GM12892 (cell line): ENCODE results near the gene PCSK9.

Experiments
- DNase-seq: peaks from one replicate; pipeline ENCODE4 v3.0.0; 2011; ENCODE audit not compliant: insufficient read length
- FAIRE-seq: peaks from 2 replicates; lab custom pipeline; 2011; peaks lifted over from hg19 to GRCh38; lab: Jason Lieb, UNC
- POLR2A ChIP-seq: IDR thresholded peaks from 2 replicates; pipeline ENCODE4 v1.6.1; 2011; ENCODE audit warnings: low read depth, low read length, control low read depth
- POLR2AphosphoS5 ChIP-seq: IDR thresholded peaks from 2 replicates; pipeline ENCODE4 v1.6.1; 2011; ENCODE audit warnings: low read depth, low read length, control low read depth
- TAF1 ChIP-seq: IDR thresholded peaks from 2 replicates; pipeline ENCODE4 v1.6.1; 2011; ENCODE audit warnings: low read depth, mild to moderate bottlenecking, control low read depth, low read length, borderline replicate concordance

Gene PCSK9

DNA sequence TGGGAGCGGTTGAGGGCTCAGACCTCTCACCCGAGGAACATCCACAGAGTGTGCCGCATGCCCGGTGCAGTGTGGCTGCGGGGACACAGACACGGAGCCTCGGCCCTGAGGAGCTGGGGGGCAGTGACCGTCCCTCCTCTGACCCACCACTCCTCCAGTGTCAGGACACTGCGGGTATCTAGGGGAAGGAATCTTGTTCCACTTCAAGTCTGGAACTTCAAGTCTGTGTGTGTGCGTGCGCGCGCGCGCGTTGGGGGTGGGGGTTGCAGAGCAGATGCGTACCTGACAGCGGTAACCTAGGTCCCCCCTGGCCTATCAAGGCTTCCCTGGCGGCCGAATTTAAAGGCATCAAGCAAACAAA lies 17.3 kb downstream of the PCSK9 start:
- TF ChIP-seq POLR2A (no peak), TAF1 (no peak), POLR2AphosphoS5 (no peak)

DNA sequence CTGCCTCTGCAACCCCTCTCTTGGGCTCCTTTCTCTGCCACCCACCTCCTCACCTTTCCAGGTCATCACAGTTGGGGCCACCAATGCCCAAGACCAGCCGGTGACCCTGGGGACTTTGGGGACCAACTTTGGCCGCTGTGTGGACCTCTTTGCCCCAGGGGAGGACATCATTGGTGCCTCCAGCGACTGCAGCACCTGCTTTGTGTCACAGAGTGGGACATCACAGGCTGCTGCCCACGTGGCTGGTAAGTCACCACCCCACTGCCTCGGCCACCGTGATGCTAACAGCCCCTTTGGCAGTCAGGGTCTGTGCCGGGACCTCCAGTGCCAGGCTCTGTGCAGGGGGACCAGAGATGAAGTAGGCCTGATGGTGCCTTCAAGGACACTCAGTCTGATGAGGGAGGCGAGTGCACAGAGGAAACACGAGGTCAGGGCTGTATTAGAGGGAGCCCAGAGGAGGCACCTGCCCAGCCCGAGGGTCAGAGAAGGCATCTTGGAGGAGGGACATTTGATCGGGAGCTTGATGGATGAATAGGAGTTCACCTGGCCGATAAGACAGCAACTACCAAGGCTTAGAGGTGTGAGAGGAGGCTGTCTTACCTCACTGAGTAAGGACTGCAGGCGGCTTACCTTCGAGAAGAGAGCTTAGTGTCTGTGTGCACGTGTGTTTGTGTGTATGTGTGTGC lies 18.1 kb downstream of the PCSK9 start:
- DNase-seq: no peak
- TF ChIP-seq POLR2AphosphoS5: no peak
- no peak for TF ChIP-seq POLR2A
- no peak for TF ChIP-seq TAF1
- FAIRE-seq: no peak

More for the DNA sequence above, 17.3 kb downstream of the PCSK9 start:
- FAIRE-seq (no peak), DNase-seq (no peak)

DNA sequence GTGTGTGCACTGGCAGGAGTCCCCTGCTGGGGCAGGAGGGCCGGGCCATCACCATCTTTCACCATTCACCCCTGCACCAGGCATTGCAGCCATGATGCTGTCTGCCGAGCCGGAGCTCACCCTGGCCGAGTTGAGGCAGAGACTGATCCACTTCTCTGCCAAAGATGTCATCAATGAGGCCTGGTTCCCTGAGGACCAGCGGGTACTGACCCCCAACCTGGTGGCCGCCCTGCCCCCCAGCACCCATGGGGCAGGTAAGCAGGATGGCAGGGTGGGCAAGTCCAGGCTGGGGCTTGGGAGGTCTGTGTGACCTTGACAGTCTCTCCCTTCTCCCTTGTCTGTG lies 18.6 kb downstream of the PCSK9 start:
- DNase-seq (no peak), FAIRE-seq (no peak)
- TF ChIP-seq POLR2AphosphoS5 (no peak), POLR2A (no peak), TAF1 (no peak)

DNA sequence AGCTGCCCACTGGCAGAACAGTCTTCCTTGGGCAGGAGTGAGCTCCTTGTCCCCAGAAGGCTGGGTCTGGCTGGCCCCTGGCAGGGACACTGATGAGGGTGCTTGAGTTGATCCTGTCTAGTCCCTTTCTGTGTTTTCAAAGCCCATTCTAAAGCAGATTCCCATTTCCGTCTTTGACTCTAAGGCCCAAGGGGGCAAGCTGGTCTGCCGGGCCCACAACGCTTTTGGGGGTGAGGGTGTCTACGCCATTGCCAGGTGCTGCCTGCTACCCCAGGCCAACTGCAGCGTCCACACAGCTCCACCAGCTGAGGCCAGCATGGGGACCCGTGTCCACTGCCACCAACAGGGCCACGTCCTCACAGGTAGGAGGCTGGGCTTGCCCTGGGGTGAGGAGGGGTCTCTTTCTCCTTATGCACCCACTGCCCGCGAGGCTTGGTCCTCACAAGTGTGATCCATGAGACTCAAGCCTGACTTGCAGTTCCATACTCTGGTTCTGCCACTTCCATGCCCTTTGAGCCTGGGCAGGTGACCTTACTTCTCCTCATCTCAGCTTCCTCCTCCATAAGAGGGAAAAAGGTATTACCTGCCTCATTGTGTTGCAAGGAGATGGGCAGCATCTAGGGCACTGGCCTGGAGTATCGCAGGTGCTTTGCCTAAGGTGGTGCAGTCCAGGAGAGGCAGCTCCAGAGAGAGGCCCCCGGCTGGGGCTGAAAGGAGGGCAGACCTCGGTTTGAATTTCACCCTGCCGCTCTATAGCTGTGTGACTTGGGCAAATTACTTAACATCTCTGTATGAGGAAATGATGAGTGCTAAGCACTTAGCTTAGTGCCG lies 20.2 kb downstream of the PCSK9 start:
- FAIRE-seq (no peak), DNase-seq (no peak)
- no peak for TF ChIP-seq POLR2A
- no peak for TF ChIP-seq TAF1
- no peak for TF ChIP-seq POLR2AphosphoS5

DNA sequence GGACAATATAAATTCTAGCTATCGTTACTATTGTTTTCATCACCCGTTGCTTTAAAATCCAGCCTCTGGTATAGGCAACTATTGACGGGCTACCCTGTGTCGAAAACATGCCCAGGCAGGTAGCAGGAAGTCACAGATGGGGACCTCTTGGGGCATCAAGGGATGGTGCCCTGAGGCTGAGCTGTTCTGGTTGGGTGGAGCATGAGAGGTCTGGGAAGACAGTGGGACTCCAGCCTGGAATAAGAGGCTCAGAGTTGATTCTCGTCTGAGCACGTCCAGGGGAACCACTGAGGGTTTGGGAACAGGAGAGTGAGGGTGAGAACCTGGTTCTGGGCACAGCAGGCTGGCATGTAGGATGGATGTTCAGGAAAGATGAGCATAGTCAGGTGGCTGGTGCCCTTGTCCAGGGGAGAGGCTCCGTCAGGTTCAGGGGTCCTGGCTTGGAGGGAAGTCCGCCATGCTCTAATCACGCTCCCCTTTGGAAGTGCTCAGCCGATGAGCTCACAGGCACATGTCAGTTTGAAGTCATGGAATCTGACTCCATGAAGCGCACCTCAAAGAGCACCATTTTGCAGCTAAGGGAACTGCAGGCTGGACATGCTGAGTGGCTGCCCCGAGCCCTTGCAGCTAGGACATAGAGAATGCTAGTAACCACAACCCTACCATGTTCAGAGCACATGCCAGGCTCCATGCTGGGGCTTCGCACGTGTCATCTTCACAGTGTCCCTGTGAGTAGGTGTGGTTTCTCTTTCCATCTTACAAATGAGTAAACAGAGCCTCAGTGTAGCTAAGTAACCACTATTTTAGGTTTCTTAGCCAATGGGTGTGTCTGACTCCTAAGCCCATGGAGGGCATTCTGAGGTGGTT lies 21.0 kb downstream of the PCSK9 start:
- DNase-seq (no peak), FAIRE-seq (no peak)
- TF ChIP-seq POLR2AphosphoS5 (no peak), POLR2A (no peak), TAF1 (no peak)

DNA sequence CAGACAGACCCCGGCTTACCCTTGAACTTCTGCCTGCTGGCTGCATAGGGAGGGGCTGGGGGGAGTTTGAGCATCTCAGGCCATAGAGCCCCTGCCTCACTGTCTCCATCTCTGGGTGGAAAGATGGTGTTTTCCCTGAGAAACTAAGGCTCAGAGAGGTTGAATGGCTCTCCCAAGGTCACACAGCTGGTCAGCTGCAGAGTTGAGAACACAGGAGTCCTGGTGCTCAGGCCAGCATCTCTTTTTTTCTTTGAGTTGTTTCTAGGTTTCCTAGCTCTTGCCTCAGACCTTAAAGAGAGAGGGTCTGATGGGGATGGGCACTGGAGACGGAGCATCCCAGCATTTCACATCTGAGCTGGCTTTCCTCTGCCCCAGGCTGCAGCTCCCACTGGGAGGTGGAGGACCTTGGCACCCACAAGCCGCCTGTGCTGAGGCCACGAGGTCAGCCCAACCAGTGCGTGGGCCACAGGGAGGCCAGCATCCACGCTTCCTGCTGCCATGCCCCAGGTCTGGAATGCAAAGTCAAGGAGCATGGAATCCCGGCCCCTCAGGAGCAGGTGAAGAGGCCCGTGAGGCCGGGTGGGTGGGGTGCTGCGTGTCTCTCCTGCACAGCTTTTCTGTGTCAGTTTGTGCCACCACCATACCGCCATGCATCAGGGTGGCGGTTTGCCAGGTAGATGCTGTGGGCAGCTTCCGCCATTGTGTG lies 21.8 kb downstream of the PCSK9 start:
- TF ChIP-seq TAF1: no peak
- TF ChIP-seq POLR2AphosphoS5: no peak
- no peak for TF ChIP-seq POLR2A
- DNase-seq: no peak
- no peak for FAIRE-seq

DNA sequence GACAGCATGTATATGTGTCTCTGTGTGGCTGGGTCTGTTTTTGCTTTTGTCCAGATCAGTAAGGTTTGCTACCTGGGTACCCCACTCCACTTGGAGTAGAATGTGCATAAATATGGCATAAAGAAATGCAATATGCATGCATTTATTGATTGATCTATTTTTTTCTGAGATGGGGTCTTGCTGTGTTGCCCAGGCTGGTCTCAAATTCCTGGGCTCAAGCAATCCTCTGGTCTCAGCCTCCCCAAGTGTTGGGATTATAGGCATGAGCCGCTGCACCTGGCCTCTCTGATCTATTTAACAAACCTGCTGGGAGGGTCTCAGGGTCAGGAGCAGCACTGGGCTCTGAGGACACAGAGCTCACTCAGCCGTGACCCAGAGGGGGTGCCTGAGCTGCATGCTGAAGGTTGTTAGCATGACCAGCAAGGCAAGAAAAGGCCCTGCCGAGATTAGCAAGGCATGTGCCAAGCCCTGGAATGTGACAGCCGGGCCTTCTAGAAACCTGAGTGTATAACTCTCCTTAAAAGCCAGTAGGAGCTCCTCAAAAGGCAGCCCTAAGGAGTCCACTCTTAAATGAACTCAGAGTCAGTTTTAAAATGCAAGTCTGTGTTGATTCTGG lies 22.5 kb downstream of the PCSK9 start:
- TF ChIP-seq POLR2AphosphoS5: no peak
- no peak for TF ChIP-seq POLR2A
- no peak for TF ChIP-seq TAF1

DNA sequence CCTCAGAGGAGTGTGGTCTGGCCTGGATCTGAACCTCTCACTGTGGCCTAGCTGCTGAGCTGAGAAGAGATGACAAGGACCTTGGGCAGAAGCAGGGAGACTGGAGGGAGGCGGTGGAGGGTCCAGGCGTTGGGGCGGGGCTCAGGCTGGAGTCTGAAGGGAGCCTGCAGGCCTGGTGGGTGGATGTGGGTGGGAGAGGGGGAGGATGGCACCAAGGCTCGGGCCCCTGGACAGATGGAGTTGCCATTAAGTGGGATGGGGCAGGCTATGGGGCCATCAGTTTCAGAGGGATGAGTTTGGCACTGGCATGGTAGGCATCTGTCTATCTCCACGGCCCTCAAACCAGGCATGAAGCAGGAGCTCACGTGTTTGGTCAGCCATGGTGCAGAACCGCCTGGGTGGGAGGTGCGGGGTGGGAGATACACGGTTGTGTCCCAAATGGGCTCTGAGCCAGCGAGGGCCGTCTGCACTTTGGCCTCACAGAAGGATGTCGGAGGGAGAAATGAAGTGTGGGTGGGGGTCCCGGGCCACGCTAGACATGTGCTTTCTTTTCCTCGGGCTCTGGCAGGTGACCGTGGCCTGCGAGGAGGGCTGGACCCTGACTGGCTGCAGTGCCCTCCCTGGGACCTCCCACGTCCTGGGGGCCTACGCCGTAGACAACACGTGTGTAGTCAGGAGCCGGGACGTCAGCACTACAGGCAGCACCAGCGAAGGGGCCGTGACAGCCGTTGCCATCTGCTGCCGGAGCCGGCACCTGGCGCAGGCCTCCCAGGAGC lies 23.6 kb downstream of the PCSK9 start:
- TF ChIP-seq POLR2A: no peak
- TF ChIP-seq POLR2AphosphoS5: no peak
- no peak for FAIRE-seq
- DNase-seq: no peak

More for the DNA sequence above, 22.5 kb downstream of the PCSK9 start:
- no peak for FAIRE-seq
- DNase-seq: no peak

DNA sequence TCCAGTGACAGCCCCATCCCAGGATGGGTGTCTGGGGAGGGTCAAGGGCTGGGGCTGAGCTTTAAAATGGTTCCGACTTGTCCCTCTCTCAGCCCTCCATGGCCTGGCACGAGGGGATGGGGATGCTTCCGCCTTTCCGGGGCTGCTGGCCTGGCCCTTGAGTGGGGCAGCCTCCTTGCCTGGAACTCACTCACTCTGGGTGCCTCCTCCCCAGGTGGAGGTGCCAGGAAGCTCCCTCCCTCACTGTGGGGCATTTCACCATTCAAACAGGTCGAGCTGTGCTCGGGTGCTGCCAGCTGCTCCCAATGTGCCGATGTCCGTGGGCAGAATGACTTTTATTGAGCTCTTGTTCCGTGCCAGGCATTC lies 24.2 kb downstream of the PCSK9 start:
- TF ChIP-seq POLR2A (no peak), POLR2AphosphoS5 (no peak), TAF1 (no peak)
- DNase-seq (no peak), FAIRE-seq (no peak)

DNA sequence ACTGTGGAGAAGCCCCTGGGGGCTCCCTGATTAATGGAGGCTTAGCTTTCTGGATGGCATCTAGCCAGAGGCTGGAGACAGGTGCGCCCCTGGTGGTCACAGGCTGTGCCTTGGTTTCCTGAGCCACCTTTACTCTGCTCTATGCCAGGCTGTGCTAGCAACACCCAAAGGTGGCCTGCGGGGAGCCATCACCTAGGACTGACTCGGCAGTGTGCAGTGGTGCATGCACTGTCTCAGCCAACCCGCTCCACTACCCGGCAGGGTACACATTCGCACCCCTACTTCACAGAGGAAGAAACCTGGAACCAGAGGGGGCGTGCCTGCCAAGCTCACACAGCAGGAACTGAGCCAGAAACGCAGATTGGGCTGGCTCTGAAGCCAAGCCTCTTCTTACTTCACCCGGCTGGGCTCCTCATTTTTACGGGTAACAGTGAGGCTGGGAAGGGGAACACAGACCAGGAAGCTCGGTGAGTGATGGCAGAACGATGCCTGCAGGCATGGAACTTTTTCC lies 24.8 kb downstream of the PCSK9 start:
- DNase-seq (no peak), FAIRE-seq (no peak)
- TF ChIP-seq POLR2A (no peak), POLR2AphosphoS5 (no peak), TAF1 (no peak)
